Activated naive CD8-positive, alpha-beta T cell (primary cell): Measurements from ENCODE around the gene AMOTL1.

Source experiments
- H3K27ac Mint-ChIP-seq: one replicate; pipeline ENCODE4 v1.8.0; 2021; ENCODE audit warnings: mixed read lengths
- H3K27me3 Mint-ChIP-seq: one replicate; pipeline ENCODE4 v1.8.0; 2021; ENCODE audit warnings: mixed read lengths
- H3K36me3 Mint-ChIP-seq: one replicate; pipeline ENCODE4 v1.8.0; 2021; ENCODE audit warnings: mixed read lengths
- H3K4me1 Mint-ChIP-seq: one replicate; pipeline ENCODE4 v1.8.0; 2021; ENCODE audit warnings: low read depth, mixed read lengths
- H3K4me3 Mint-ChIP-seq: one replicate; pipeline ENCODE4 v1.8.0; 2021; ENCODE audit warnings: mild to moderate bottlenecking, mixed read lengths
- H3K9me3 Mint-ChIP-seq: one replicate; pipeline ENCODE4 v1.8.0; 2021; ENCODE audit warnings: low read depth, mixed read lengths

AMOTL1 gene

GRCh38 chr11:94926271-94926625, 158.1 kb downstream of the AMOTL1 start:
- Mint-ChIP-seq H3K27ac (peak overlapping the region; percentile 82), H3K9me3 (no peaks in the 10 kb centered on the region)

More at GRCh38 chr11:94926271-94926625, 158.1 kb downstream of the AMOTL1 start:
- Mint-ChIP-seq H3K4me1 (peaks cover 52% of the 10 kb centered on the region), H3K27me3 (no peaks in the 10 kb centered on the region), H3K36me3 (peaks cover 10% of the 10 kb centered on the region), H3K4me3 (peak overlapping the region; percentile 8)
